Cardiac septum (tissue), 1 donor: ENCODE data around the gene ANKRD13D. TPM values are rescaled to one million over a fixed set of nuclear protein-coding genes. Genes with fewer than 3 reads are reported as not detected.
A peak's percentile ranks its signal among the peaks of the same experiment; 100 is the strongest.

Source experiments
- DNase-seq: peaks from one replicate; pipeline ENCODE4 v3.0.0-alpha.2; 2020; ENCODE audit warnings: low spot score
- intact Hi-C: fragments of 100-400 bp; cut with DNase I; formaldehyde crosslinking; loops from one replicate; pipeline ENCODE4 v1.14.0; 2022
- total RNA-seq: library from RNA; stranded (reverse); fragmentation: NEBNext Ultra II Directional; extraction: Animal tissue kit (Norgen Biotek cat#: 25700); gene quantifications from one replicate; pipeline ENCODE4 v1.2.1, GENCODE V29; 2021
- donor health status: DM: no; HTN: no; CAD: no.

The ANKRD13D gene
- total RNA-seq, 1 donor from 2014 or later, result 20.0 TPM

- intact Hi-C loops, result no loop called here
- DNase-seq, result no peak
Measured at GRCh38 chr11:67282155-67282875, 6.8 kb upstream of the ANKRD13D start.

GRCh38 chr11:67282876-67283371 lies 6.2 kb upstream of the ANKRD13D start:
- no peak for DNase-seq

GRCh38 chr11:67283481-67283963 lies 5.6 kb upstream of the ANKRD13D start:
- intact Hi-C loops, result no loop called here
- DNase-seq, result no peak

More at GRCh38 chr11:67282876-67283371, 6.2 kb upstream of the ANKRD13D start:
- intact Hi-C loops, result no loop called here

GRCh38 chr11:67284811-67285540 lies 4.1 kb upstream of the ANKRD13D start:
- DNase-seq, result no peak
- intact Hi-C loops, result no loop called here

GRCh38 chr11:67285541-67286498 lies 3.3 kb upstream of the ANKRD13D start:
- intact Hi-C loops, result no loop called here
- no peak for DNase-seq

GRCh38 chr11:67286621-67287333 lies 2.3 kb upstream of the ANKRD13D start:
- intact Hi-C loops, result no loop called here
- DNase-seq, result no peak

- intact Hi-C loops, result loop anchor here (2.0 kb wide), 2 partner anchors 21 to 29 kb away; partner anchors contain the start of gene GRK2
- DNase-seq, result no peak
Measured at GRCh38 chr11:67287355-67288197, 1.5 kb upstream of the ANKRD13D start.

- no peak for DNase-seq
- intact Hi-C loops, result loop anchor here (2.0 kb wide), 2 partner anchors 21 to 29 kb away; partner anchors contain the start of gene GRK2
Measured at GRCh38 chr11:67288198-67288451, 978 bp upstream of the ANKRD13D start.

GRCh38 chr11:67288452-67289225 lies 464 bp upstream of the ANKRD13D start:
- intact Hi-C loops, result loop anchor here (2.0 kb wide), 2 partner anchors 22 to 28 kb away; partner anchors contain the start of gene GRK2
- DNase-seq, result peak; percentile 96

GRCh38 chr11:67289651-67290479 lies 762 bp downstream of the ANKRD13D start:
- peak; percentile 86 for DNase-seq
- intact Hi-C loops, result loop anchor here (2.0 kb wide), 2 partner anchors 23 to 27 kb away; partner anchors contain the start of gene GRK2

- intact Hi-C loops, result no loop called here
- DNase-seq, result peak; percentile 75
Measured at GRCh38 chr11:67290801-67291200, 1.7 kb downstream of the ANKRD13D start.

- intact Hi-C loops, result no loop called here
- no peak for DNase-seq
Measured at GRCh38 chr11:67291481-67292381, 2.6 kb downstream of the ANKRD13D start.

GRCh38 chr11:67292671-67293070 lies 3.6 kb downstream of the ANKRD13D start:
- intact Hi-C loops, result no loop called here
- no peak for DNase-seq

GRCh38 chr11:67293090-67293489 lies 4.0 kb downstream of the ANKRD13D start:
- intact Hi-C loops, result no loop called here
- DNase-seq, result no peak

GRCh38 chr11:67295846-67296245 lies 6.7 kb downstream of the ANKRD13D start:
- DNase-seq, result no peak
- intact Hi-C loops, result no loop called here
